Measurements from ENCODE around the gene WWC2. TPM values are rescaled to one million over a fixed set of nuclear protein-coding genes. Genes with fewer than 3 reads are reported as not detected.

WWC2 gene
- 33.3 and 35.1 TPM in 2 replicates for total RNA-seq

DNA sequence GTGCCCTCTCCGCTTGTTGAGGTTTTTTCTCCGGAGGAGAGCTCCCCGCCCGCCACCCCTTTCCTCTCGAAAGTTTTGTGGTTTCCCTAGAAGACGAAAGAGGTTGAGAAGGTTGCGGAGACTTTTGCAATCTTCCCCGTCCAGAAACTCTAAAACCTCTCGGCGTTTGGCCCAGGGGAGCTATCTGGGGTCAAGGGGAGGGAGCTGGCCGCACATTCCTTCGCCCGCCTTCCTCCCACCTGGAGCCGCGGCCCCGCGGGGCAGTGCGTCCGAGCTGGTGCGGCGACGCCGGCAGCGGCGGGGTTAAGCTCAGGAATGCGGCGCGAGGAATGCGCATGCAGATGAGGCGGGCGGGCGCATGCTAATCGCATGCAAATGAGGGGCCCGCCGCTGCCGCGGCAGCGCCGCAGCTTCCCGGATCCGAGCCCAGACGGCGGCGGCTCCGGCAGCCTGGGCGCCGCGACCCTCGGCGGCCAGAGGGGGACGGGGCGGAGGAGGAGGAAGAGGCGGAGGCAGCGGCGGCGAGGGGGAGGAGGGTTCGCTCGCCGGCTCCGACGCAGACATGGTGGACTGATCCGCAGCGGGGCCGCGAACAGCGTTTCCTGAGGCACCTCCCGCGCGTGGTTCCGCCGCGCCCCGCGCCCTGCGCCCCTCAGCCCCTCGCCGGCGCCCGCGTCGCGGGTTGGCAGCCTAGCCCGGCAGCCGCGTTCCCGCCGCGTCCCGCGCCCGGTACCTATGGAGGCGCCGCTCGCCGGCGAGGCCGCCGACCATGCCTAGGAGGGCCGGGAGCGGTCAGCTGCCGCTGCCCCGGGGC, at the start of gene WWC2:
WWC2 (plus strand) TSS at position 535 of the 814 bp plus-strand sequence; CDS start at position 770, 235 bp downstream.
- peaks cover 22% of the 10 kb centered on the region for H3K4me1 ChIP-seq (ENCODE audit: insufficient read depth, low read length)
- H3K27me3 ChIP-seq (ENCODE audit: insufficient read depth, low read length), result no peaks in the 10 kb centered on the region
- TF ChIP-seq, protein P1, sequence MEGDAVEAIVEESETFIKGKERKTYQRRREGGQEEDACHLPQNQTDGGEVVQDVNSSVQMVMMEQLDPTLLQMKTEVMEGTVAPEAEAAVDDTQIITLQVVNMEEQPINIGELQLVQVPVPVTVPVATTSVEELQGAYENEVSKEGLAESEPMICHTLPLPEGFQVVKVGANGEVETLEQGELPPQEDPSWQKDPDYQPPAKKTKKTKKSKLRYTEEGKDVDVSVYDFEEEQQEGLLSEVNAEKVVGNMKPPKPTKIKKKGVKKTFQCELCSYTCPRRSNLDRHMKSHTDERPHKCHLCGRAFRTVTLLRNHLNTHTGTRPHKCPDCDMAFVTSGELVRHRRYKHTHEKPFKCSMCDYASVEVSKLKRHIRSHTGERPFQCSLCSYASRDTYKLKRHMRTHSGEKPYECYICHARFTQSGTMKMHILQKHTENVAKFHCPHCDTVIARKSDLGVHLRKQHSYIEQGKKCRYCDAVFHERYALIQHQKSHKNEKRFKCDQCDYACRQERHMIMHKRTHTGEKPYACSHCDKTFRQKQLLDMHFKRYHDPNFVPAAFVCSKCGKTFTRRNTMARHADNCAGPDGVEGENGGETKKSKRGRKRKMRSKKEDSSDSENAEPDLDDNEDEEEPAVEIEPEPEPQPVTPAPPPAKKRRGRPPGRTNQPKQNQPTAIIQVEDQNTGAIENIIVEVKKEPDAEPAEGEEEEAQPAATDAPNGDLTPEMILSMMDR (IDR thresholded peaks at IDR 0.05; ENCODE audit: extremely low read depth, low read depth, low read length), result no peak
- H3K36me3 ChIP-seq (ENCODE audit: insufficient read depth, low read length), result no peaks in the 10 kb centered on the region
- no peaks in the 10 kb centered on the region for H3K9me3 ChIP-seq (ENCODE audit: low read depth, low read length)
- peaks cover 52% of the 10 kb centered on the region for H3K79me2 ChIP-seq (ENCODE audit: insufficient read depth, low read length)
- H3K4me3 ChIP-seq (ENCODE audit: insufficient read depth, low read length), result peak within 1 kb of the TSS; percentile 90
- H2AFZ ChIP-seq (ENCODE audit: low read length), result peak within 1 kb of the TSS; percentile 77
- DNase-seq (ENCODE audit: insufficient read length, low spot score, missing footprints), result peak; percentile 98
- peak within 1 kb of the TSS; percentile 87 for H3K4me2 ChIP-seq (ENCODE audit: insufficient read depth, low read length)
- peak within 1 kb of the TSS; percentile 82 for H3K27ac ChIP-seq (ENCODE audit: low read depth, low read length)
- peaks cover 27% of the 10 kb centered on the region for H4K20me1 ChIP-seq (ENCODE audit: insufficient read depth, low read length)

DNA sequence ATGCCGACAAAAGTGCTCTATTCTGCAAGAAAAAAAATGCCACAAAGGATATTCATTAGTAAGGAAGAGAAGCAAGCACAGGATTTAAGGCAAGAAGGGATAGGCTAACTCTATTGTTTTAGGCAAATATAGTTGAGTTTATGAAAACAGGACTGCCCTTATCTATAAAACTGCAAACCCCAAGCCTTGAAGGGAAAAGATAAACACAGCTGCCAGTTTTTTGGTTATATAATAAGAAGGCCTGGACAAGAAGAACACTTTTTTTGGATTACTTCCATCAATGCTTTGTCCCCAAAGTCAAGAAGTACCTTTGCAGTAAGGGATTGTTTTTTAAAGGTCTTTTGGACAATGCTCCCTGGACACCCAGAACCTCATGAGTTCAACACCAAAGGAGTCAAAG, 45.4 kb upstream of the WWC2 start:
- no peak for DNase-seq (ENCODE audit: insufficient read length, low spot score, missing footprints)
- TF ChIP-seq, protein P1 (IDR thresholded peaks at IDR 0.05; ENCODE audit: extremely low read depth, low read depth, low read length), result no peak
- Histone ChIP-seq H3K27me3 (ENCODE audit: insufficient read depth, low read length) (peaks cover 14% of the 10 kb centered on the region), H3K4me2 (ENCODE audit: insufficient read depth, low read length) (no peak overlapping the region), H3K79me2 (ENCODE audit: insufficient read depth, low read length) (no peaks in the 10 kb centered on the region), H3K36me3 (ENCODE audit: insufficient read depth, low read length) (no peaks in the 10 kb centered on the region), H3K4me1 (ENCODE audit: insufficient read depth, low read length) (no peaks in the 10 kb centered on the region), H4K20me1 (ENCODE audit: insufficient read depth, low read length) (no peaks in the 10 kb centered on the region), H2AFZ (ENCODE audit: low read length) (no peak overlapping the region), H3K27ac (ENCODE audit: low read depth, low read length) (no peak overlapping the region), H3K9me3 (ENCODE audit: low read depth, low read length) (no peaks in the 10 kb centered on the region), H3K4me3 (ENCODE audit: insufficient read depth, low read length) (no peak overlapping the region)

DNA sequence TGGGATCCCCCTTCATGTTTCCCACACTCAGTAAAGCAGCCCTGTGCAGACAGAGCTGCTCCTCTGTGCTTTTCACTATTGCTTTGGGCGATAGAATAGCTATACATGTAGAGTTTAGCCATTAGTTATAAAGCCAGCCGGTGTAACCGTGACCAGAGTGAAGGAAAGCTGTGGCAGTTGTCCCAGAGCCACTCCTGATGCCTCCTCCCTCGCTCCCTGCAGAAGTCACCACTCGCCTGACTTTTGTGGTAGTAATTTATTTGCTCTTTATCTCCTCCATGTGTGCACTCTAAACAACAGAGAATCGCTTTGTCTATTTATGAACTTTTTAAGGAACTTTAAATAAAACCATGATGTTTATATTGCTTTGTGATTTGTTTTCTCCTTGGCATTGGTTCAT, 41.8 kb upstream of the WWC2 start:
- Histone ChIP-seq H3K36me3 (ENCODE audit: insufficient read depth, low read length) (no peaks in the 10 kb centered on the region), H3K4me2 (ENCODE audit: insufficient read depth, low read length) (no peak overlapping the region), H4K20me1 (ENCODE audit: insufficient read depth, low read length) (no peaks in the 10 kb centered on the region), H3K79me2 (ENCODE audit: insufficient read depth, low read length) (no peaks in the 10 kb centered on the region), H3K9me3 (ENCODE audit: low read depth, low read length) (no peaks in the 10 kb centered on the region), H3K4me3 (ENCODE audit: insufficient read depth, low read length) (no peak overlapping the region), H3K4me1 (ENCODE audit: insufficient read depth, low read length) (no peaks in the 10 kb centered on the region), H3K27me3 (ENCODE audit: insufficient read depth, low read length) (no peaks in the 10 kb centered on the region), H3K27ac (ENCODE audit: low read depth, low read length) (no peak overlapping the region), H2AFZ (ENCODE audit: low read length) (no peak overlapping the region)
- TF ChIP-seq, protein P1 (IDR thresholded peaks at IDR 0.05; ENCODE audit: extremely low read depth, low read depth, low read length), result no peak
- DNase-seq (ENCODE audit: insufficient read length, low spot score, missing footprints), result no peak

DNA sequence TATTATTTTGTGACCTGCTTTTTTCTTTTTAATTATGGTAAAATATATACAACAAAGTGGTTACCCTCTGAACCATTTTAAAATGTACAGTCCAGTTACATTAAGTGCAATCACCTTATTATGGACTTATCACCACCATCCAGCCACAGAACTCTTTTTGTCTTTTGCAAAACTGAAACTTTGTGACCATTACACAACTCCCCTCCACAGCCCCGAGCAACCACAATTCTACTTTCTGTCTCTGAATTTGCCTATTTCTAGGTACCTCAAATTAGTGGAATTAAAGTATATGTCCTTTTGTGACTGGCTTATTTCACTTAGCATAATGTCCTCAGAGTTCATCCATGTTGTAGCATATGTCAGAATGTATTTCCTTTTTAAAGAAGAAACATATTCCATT, 39.3 kb upstream of the WWC2 start:
- no peak overlapping the region for H3K27ac ChIP-seq (ENCODE audit: low read depth, low read length)
- no peak overlapping the region for H3K4me3 ChIP-seq (ENCODE audit: insufficient read depth, low read length)
- no peak overlapping the region for H3K4me2 ChIP-seq (ENCODE audit: insufficient read depth, low read length)
- DNase-seq (ENCODE audit: insufficient read length, low spot score, missing footprints), result no peak
- H3K79me2 ChIP-seq (ENCODE audit: insufficient read depth, low read length), result no peaks in the 10 kb centered on the region
- TF ChIP-seq, protein P1 (IDR thresholded peaks at IDR 0.05; ENCODE audit: extremely low read depth, low read depth, low read length), result no peak
- no peaks in the 10 kb centered on the region for H4K20me1 ChIP-seq (ENCODE audit: insufficient read depth, low read length)
- H3K9me3 ChIP-seq (ENCODE audit: low read depth, low read length), result no peaks in the 10 kb centered on the region
- no peaks in the 10 kb centered on the region for H3K4me1 ChIP-seq (ENCODE audit: insufficient read depth, low read length)
- no peak overlapping the region for H2AFZ ChIP-seq (ENCODE audit: low read length)
- no peaks in the 10 kb centered on the region for H3K27me3 ChIP-seq (ENCODE audit: insufficient read depth, low read length)
- no peaks in the 10 kb centered on the region for H3K36me3 ChIP-seq (ENCODE audit: insufficient read depth, low read length)

All from osteoblast (primary cell).